Left renal cortex interstitium (tissue), 4 donors: Measurements from ENCODE around the gene PTPDC1. TPM values are rescaled to one million over a fixed set of nuclear protein-coding genes. Genes with fewer than 3 reads are reported as not detected.
A peak's percentile ranks its signal among the peaks of the same experiment; 100 is the strongest.

Experiments
- DNase-seq, 4 donors: peaks; one replicate each; pipeline ENCODE4 v3.0.0-alpha.2; 2013; ENCODE audit warnings: low read depth in 4 of 4, low spot score in 2 of 4, missing footprints in 1 of 4
- polyA plus RNA-seq, 4 donors: library from polyadenylated mRNA; unstranded; fragments of 120-200 nt; gene quantifications; one replicate each; pipeline ENCODE4 v1.2.1, GENCODE V29; 2013; ENCODE audit not compliant: insufficient read length in 4 of 4

The PTPDC1 gene
- polyA plus RNA-seq, 4 donors, result 8.6 to 16.1 (median 12.3) TPM

GRCh38 chr9:94139672-94140417 is 55.6 kb downstream of the PTPDC1 start:
- peak in 3 of 4 donors; percentile 26 to 57 (median 49) for DNase-seq

GRCh38 chr9:94140418-94140780 is 56.1 kb downstream of the PTPDC1 start:
- no peak for DNase-seq

- DNase-seq, result no peak
These were observed 56.8 kb downstream of the PTPDC1 start for GRCh38 chr9:94140791-94141790.

- no peak for DNase-seq
These were observed 58.1 kb downstream of the PTPDC1 start for GRCh38 chr9:94142353-94142752.

- no peak for DNase-seq
These were observed 60.1 kb downstream of the PTPDC1 start for GRCh38 chr9:94144394-94144793.

- DNase-seq, result no peak
These were observed 61.4 kb downstream of the PTPDC1 start for GRCh38 chr9:94145640-94146039.

GRCh38 chr9:94147776-94148175 is 63.5 kb downstream of the PTPDC1 start:
- DNase-seq, result no peak

- no peak for DNase-seq
These were observed 64.2 kb downstream of the PTPDC1 start for GRCh38 chr9:94148419-94148818.

- no peak for DNase-seq
These were observed 65.4 kb downstream of the PTPDC1 start for GRCh38 chr9:94149696-94150095.

- no peak for DNase-seq
These were observed 66.1 kb downstream of the PTPDC1 start for GRCh38 chr9:94150279-94150828.

GRCh38 chr9:94150890-94151650 is 66.8 kb downstream of the PTPDC1 start:
- DNase-seq, result no peak

GRCh38 chr9:94153905-94154304 is 69.6 kb downstream of the PTPDC1 start:
- no peak for DNase-seq

GRCh38 chr9:94156348-94157049 is 72.2 kb downstream of the PTPDC1 start:
- DNase-seq, result no peak

GRCh38 chr9:94157050-94157801 is 73.0 kb downstream of the PTPDC1 start:
- DNase-seq, result peak in 1 of 4 donors; percentile 70

Other genes starting within 250 kb of the PTPDC1 start
- under 1 TPM; 0.17 to 0.59 (median 0.45) TPM for gene BARX1, start 129.1 kb upstream of the PTPDC1 start, polyA plus RNA-seq
- gene ZNF169, start 174.8 kb downstream of the PTPDC1 start, polyA plus RNA-seq, result 10 to 100 TPM in 2 of 4 donors, 1 to 10 TPM in 2; 4.3 to 12.9 (median 8.4) TPM
- gene NUTM2F, start 244.2 kb downstream of the PTPDC1 start, polyA plus RNA-seq, result under 1 TPM in 1 of 4 donors, not detected in 3; 0.11 TPM